ENCODE measurements around the gene SQSTM1. TPM values are rescaled to one million over a fixed set of nuclear protein-coding genes. Genes with fewer than 3 reads are reported as not detected.

Gene SQSTM1
- total and polyA plus RNA-seq, 2 experiments from 2014 or later = 211 to 265 TPM

- H3K27ac ChIP-seq = peak overlapping the region; percentile 91
- peaks cover 14% of the 10 kb centered on the region for H3K79me2 ChIP-seq (ENCODE audit: insufficient read depth)
- H3K4me2 ChIP-seq (ENCODE audit: unreplicated experiment) = peak overlapping the region; percentile 69
- DNase-seq = no peak
- WGBS, 2 experiments (ENCODE audit: low coverage in 1 of 2, low lambda C conversion rate in 2 of 2, missing lambda C conversion rate in 2 of 2) = 62 to 66% methylated on average over 13 to 14 of the region's 14 CpGs
- H4K20me1 ChIP-seq (ENCODE audit: insufficient read depth) = peaks cover 11% of the 10 kb centered on the region; the same call in 1 of the 2 replicates
- no peaks in the 10 kb centered on the region for H3K9me2 ChIP-seq (ENCODE audit: insufficient read depth)
- TF ChIP-seq EZH2 (IDR thresholded peaks at IDR 0.05; ENCODE audit: insufficient read depth, poor library complexity, severe bottlenecking) = no peak
- no peak for TF ChIP-seq EZH2phosphoT487 (IDR thresholded peaks at IDR 0.05; ENCODE audit: insufficient read depth, low read depth)
- H2AFZ ChIP-seq = peak overlapping the region; percentile 73
- peaks cover 33% of the 10 kb centered on the region for H3K4me1 ChIP-seq (ENCODE audit: insufficient read depth)
- H3K36me3 ChIP-seq (ENCODE audit: low read depth) = peaks cover 4% of the 10 kb centered on the region; the same call in 1 of the 2 replicates
- no peaks in the 10 kb centered on the region for H3K27me3 ChIP-seq (replicated peaks; ENCODE audit: insufficient read depth)
- in situ Hi-C loops (cut with MboI) = no loop called here
- H3K4me3 ChIP-seq = peak overlapping the region; percentile 46; the same call in 1 of the 2 replicates
- H3K9ac ChIP-seq = peak overlapping the region; percentile 97
- no peaks in the 10 kb centered on the region; the same call in 1 of the 2 replicates for H3F3A ChIP-seq (ENCODE audit: insufficient read depth)
- H3K9me3 ChIP-seq (ENCODE audit: low read depth) = no peaks in the 10 kb centered on the region
Measured at GRCh38 chr5:179817890-179818745, 2.6 kb upstream of the SQSTM1 start.

DNA sequence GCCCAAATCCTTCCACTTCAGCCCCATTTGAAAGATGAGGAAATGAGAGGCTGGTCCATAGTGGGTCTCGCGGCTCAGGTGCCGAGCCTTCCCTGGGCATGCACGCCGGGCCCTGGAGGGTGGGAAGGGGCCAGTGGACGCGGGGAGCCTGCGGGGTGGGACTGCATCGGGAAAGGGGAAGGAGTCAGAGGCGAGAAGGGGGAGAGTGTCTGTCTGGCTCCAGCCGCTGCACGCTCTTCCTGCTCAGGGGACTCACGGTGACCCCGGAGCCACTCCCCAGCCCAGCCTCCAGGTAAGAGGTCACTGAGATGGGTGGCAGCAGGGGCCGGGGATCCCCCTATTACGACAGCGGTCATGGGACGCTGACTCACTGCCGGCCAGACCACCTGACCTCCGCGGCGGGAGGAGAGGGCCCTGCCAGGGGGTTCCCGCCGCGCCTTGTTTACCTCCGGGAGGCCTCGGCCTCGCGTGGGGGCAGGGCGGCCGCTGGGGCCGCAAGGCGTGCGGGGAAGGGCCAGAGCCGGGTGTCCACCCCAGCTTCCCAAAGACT, 1.9 kb upstream of the SQSTM1 start:
- peaks cover 20% of the 10 kb centered on the region for H3K79me2 ChIP-seq (ENCODE audit: insufficient read depth)
- H3F3A ChIP-seq (ENCODE audit: insufficient read depth) = no peaks in the 10 kb centered on the region; the same call in 1 of the 2 replicates
- peaks cover 4% of the 10 kb centered on the region; the same call in 1 of the 2 replicates for H3K36me3 ChIP-seq (ENCODE audit: low read depth)
- 3% methylated on average over 15 to 25 of the region's 35 CpGs for WGBS, 2 experiments (ENCODE audit: low coverage in 1 of 2, low lambda C conversion rate in 2 of 2, missing lambda C conversion rate in 2 of 2)
- peak overlapping the region; percentile 91 for H3K27ac ChIP-seq
- H4K20me1 ChIP-seq (ENCODE audit: insufficient read depth) = peaks cover 11% of the 10 kb centered on the region; the same call in 1 of the 2 replicates
- H3K4me2 ChIP-seq (ENCODE audit: unreplicated experiment) = peak overlapping the region; percentile 69
- H3K9ac ChIP-seq = peak overlapping the region; percentile 97
- H3K9me3 ChIP-seq (ENCODE audit: low read depth) = no peaks in the 10 kb centered on the region
- in situ Hi-C loops (cut with MboI) = no loop called here
- peak overlapping the region; percentile 73 for H2AFZ ChIP-seq
- peak; percentile 94 for DNase-seq
- TF ChIP-seq EZH2 (IDR thresholded peaks at IDR 0.05; ENCODE audit: insufficient read depth, poor library complexity, severe bottlenecking) (no peak), EZH2phosphoT487 (IDR thresholded peaks at IDR 0.05; ENCODE audit: insufficient read depth, low read depth) (no peak)
- H3K27me3 ChIP-seq (replicated peaks; ENCODE audit: insufficient read depth) = no peaks in the 10 kb centered on the region
- peaks cover 33% of the 10 kb centered on the region for H3K4me1 ChIP-seq (ENCODE audit: insufficient read depth)
- H3K4me3 ChIP-seq = peak overlapping the region; percentile 46
- no peaks in the 10 kb centered on the region for H3K9me2 ChIP-seq (ENCODE audit: insufficient read depth)

DNA sequence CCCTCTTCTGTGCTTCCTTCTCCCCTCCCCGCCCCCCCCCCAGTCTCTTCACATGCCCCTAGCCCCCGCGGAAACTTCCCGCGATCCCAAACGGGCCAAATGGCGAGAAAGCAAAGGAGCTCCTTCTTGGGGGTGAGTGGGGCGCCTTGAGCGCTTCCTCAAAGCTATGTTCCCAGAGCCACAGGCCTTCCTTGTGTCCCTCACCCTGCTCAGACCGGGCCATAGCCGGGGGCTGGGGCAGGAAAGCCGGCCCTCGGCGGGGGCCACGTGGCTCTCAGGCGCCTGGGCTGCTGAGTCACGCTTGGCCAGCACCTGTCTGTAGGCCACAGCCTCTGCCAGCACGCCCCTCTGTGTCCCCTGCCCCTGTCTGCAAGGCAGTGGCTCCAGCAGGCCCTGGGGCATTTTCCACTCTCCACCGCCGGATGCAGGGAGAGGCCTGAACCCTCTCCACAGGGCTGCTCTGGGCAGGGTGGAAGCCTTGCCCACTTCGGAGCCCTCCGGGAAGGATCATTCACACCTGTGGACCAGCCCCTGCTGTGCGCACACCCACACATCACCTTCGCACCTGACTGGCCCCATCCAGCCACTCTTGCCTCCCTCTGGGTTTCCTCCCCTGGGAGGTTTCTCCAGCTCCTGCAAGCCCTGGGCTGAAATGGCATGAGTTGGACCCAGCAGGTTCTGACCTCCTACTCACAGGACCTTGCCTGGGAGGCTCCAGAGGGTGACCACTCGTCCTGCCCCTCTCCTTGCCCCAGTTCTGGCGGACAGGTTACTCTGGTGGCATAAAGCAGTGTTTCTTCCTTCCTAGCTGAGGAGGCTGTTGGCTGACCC, 1.2 kb upstream of the SQSTM1 start:
- WGBS, 2 experiments (ENCODE audit: low coverage in 1 of 2, low lambda C conversion rate in 2 of 2, missing lambda C conversion rate in 2 of 2) = 18 to 23% methylated on average over 23 to 25 of the region's 26 CpGs
- peak overlapping the region; percentile 91 for H3K4me2 ChIP-seq (ENCODE audit: unreplicated experiment)
- DNase-seq = peak; percentile 81
- no peaks in the 10 kb centered on the region for H3K9me2 ChIP-seq (ENCODE audit: insufficient read depth)
- in situ Hi-C loops (cut with MboI) = no loop called here
- H3F3A ChIP-seq (ENCODE audit: insufficient read depth) = no peaks in the 10 kb centered on the region; the same call in 1 of the 2 replicates
- H3K79me2 ChIP-seq (ENCODE audit: insufficient read depth) = peaks cover 27% of the 10 kb centered on the region
- peaks cover 33% of the 10 kb centered on the region for H3K4me1 ChIP-seq (ENCODE audit: insufficient read depth)
- peak overlapping the region; percentile 91 for H3K27ac ChIP-seq
- H3K4me3 ChIP-seq = peak overlapping the region; percentile 78
- peak overlapping the region; percentile 97 for H3K9ac ChIP-seq
- peaks cover 11% of the 10 kb centered on the region; the same call in 1 of the 2 replicates for H4K20me1 ChIP-seq (ENCODE audit: insufficient read depth)
- H2AFZ ChIP-seq = peak overlapping the region; percentile 75
- no peaks in the 10 kb centered on the region for H3K9me3 ChIP-seq (ENCODE audit: low read depth)
- peaks cover 4% of the 10 kb centered on the region; the same call in 1 of the 2 replicates for H3K36me3 ChIP-seq (ENCODE audit: low read depth)
- no peaks in the 10 kb centered on the region for H3K27me3 ChIP-seq (replicated peaks; ENCODE audit: insufficient read depth)
- TF ChIP-seq EZH2phosphoT487 (IDR thresholded peaks at IDR 0.05; ENCODE audit: insufficient read depth, low read depth) (no peak), EZH2 (IDR thresholded peaks at IDR 0.05; ENCODE audit: insufficient read depth, poor library complexity, severe bottlenecking) (no peak)

- Histone ChIP-seq H2AFZ (peak overlapping the region; percentile 75), H3K79me2 (ENCODE audit: insufficient read depth) (peaks cover 33% of the 10 kb centered on the region), H3K27ac (peak overlapping the region; percentile 91), H3K9me3 (ENCODE audit: low read depth) (no peaks in the 10 kb centered on the region), H3K4me3 (peak overlapping the region; percentile 78), H3K4me2 (ENCODE audit: unreplicated experiment) (peak overlapping the region; percentile 91), H3K9me2 (ENCODE audit: insufficient read depth) (no peaks in the 10 kb centered on the region), H3K9ac (peak overlapping the region; percentile 97), H4K20me1 (ENCODE audit: insufficient read depth) (peaks cover 11% of the 10 kb centered on the region; the same call in 1 of the 2 replicates), H3F3A (ENCODE audit: insufficient read depth) (no peaks in the 10 kb centered on the region; the same call in 1 of the 2 replicates), H3K27me3 (replicated peaks; ENCODE audit: insufficient read depth) (no peaks in the 10 kb centered on the region), H3K36me3 (ENCODE audit: low read depth) (peaks cover 7% of the 10 kb centered on the region), H3K4me1 (ENCODE audit: insufficient read depth) (peaks cover 33% of the 10 kb centered on the region)
- TF ChIP-seq EZH2phosphoT487 (IDR thresholded peaks at IDR 0.05; ENCODE audit: insufficient read depth, low read depth) (no peak), EZH2 (IDR thresholded peaks at IDR 0.05; ENCODE audit: insufficient read depth, poor library complexity, severe bottlenecking) (no peak)
- in situ Hi-C loops (cut with MboI) = no loop called here
- WGBS, 2 experiments (ENCODE audit: low coverage in 1 of 2, low lambda C conversion rate in 2 of 2, missing lambda C conversion rate in 2 of 2) = 20 to 28% methylated on average over 11 to 12 of the region's 12 CpGs
- peak; percentile 38 for DNase-seq
Measured at GRCh38 chr5:179820127-179820482, 600 bp upstream of the SQSTM1 start.

All from GM23248 (cell line).